Keratinocyte (primary cell): ENCODE results near the gene BORCS5. TPM values are rescaled to one million over a fixed set of nuclear protein-coding genes. Genes with fewer than 3 reads are reported as not detected.

Experiments
- DNase-seq: peaks from one replicate; pipeline ENCODE4 v3.0.0-alpha.2; 2011; ENCODE audit warnings: low read depth, missing footprints, low spot score
- FAIRE-seq: peaks from 2 replicates; lab custom pipeline; 2011; peaks lifted over from hg19 to GRCh38; lab: Jason Lieb, UNC
- H2AFZ ChIP-seq: 2 replicates; pipeline ENCODE4 v1.6.0; 2012; ENCODE audit warnings: low read length, control low read depth, inconsistent platforms; ENCODE audit not compliant: control insufficient read depth
- H3K27ac ChIP-seq: 2 replicates; pipeline ENCODE4 v1.5.1; 2011; ENCODE audit warnings: low read length; ENCODE audit not compliant: control insufficient read depth, insufficient read depth
- H3K27me3 ChIP-seq: 3 replicates; pipeline ENCODE4 v1.6.0; 2011; ENCODE audit warnings: low read length; ENCODE audit not compliant: control insufficient read depth, insufficient read depth; ENCODE audit errors: extremely low read depth
- H3K36me3 ChIP-seq, 2 experiments: 2 replicates in 1 of 2; 3 replicates in 1 of 2; pipeline ENCODE4 v1.5.1; 2011; ENCODE audit warnings: low read length in 2 of 2, mild to moderate bottlenecking in 1 of 2; ENCODE audit not compliant: control insufficient read depth in 2 of 2, insufficient read depth in 2 of 2; ENCODE audit errors: extremely low read depth in 1 of 2
- H3K4me1 ChIP-seq: 3 replicates; pipeline ENCODE4 v1.5.1; 2011; ENCODE audit warnings: low read length; ENCODE audit not compliant: control insufficient read depth, insufficient read depth; ENCODE audit errors: extremely low read depth
- H3K4me2 ChIP-seq: 3 replicates; pipeline ENCODE4 v1.6.0; 2011; ENCODE audit warnings: low read depth, low read length; ENCODE audit not compliant: control insufficient read depth, insufficient read depth; ENCODE audit errors: extremely low read depth
- H3K4me3 ChIP-seq, 3 experiments: fragments of 200-600 bp in 1 of 3; sonication (generic) in 1 of 3; 2 replicates in 2 of 3; 3 replicates in 1 of 3; pipeline ENCODE4 v1.5.1; 2011 to 2016; ENCODE audit warnings: low read length in 3 of 3, mild to moderate bottlenecking in 3 of 3, control low read depth in 2 of 3, inconsistent platforms in 1 of 3, low read depth in 1 of 3, mixed read lengths in 1 of 3, mixed run types in 1 of 3, moderate library complexity in 1 of 3; ENCODE audit not compliant: control insufficient read depth in 2 of 3, insufficient read depth in 2 of 3; ENCODE audit errors: extremely low read depth in 1 of 3
- H3K79me2 ChIP-seq: 2 replicates; pipeline ENCODE4 v1.6.0; 2012; ENCODE audit warnings: low read length; ENCODE audit not compliant: control insufficient read depth, insufficient read depth
- H3K9ac ChIP-seq: 3 replicates; pipeline ENCODE4 v1.6.0; 2011; ENCODE audit warnings: low read length; ENCODE audit not compliant: control insufficient read depth, insufficient read depth; ENCODE audit errors: extremely low read depth
- H3K9me1 ChIP-seq: 3 replicates; pipeline ENCODE4 v1.6.0; 2011; ENCODE audit warnings: low read length; ENCODE audit not compliant: control insufficient read depth, insufficient read depth; ENCODE audit errors: extremely low read depth
- H3K9me3 ChIP-seq: 2 replicates; pipeline ENCODE4 v1.5.1; 2012; ENCODE audit warnings: low read depth, low read length; ENCODE audit not compliant: control insufficient read depth
- H4K20me1 ChIP-seq: 3 replicates; pipeline ENCODE4 v1.6.0; 2011; ENCODE audit warnings: low read length; ENCODE audit not compliant: control insufficient read depth, insufficient read depth; ENCODE audit errors: extremely low read depth
- CTCF ChIP-seq, 3 experiments: IDR thresholded peaks in 1 of 3; conservative IDR thresholded peaks in 1 of 3; optimal IDR thresholded peaks in 1 of 3; 2 replicates in 2 of 3; 3 replicates in 1 of 3; pipeline versions ENCODE3 to v1.5.1; 2011; ENCODE audit warnings: low read length in 3 of 3, mild to moderate bottlenecking in 3 of 3, moderate library complexity in 2 of 3, control low read depth in 1 of 3, inconsistent platforms in 1 of 3; ENCODE audit not compliant: insufficient read depth in 2 of 3; ENCODE audit errors: extremely low read depth in 1 of 3
- EZH2 ChIP-seq: IDR thresholded peaks from one replicate; pipeline ENCODE4 v1.6.1; 2012; ENCODE audit warnings: inconsistent platforms, mild to moderate bottlenecking, low read length, moderate library complexity
- dilution Hi-C: fragments of 300-500 bp; cut with MboI; formaldehyde crosslinking; loops from one replicate; pipeline ENCODE4 v1.7.0; 2020; ENCODE audit warnings: low sequenced_read_pairs; ENCODE audit not compliant: extremely low pct_ligation_motif_present
- polyA plus RNA-seq, 5 experiments: library from polyadenylated mRNA; depleted of rRNA in 3 of 5; stranded (reverse) in 3 of 5; stranded (forward) in 1 of 5; unstranded in 1 of 5; fragments of >200 nt; gene quantifications; 1 replicate in 1 of 5; 2 replicates in 3 of 5; 3 replicates in 1 of 5; pipeline versions ENCODE4 v1.2.1 to v1.2.3, GENCODE V29; 2011 to 2012; ENCODE audit warnings: missing spikeins in 2 of 5, low read depth in 1 of 5, low replicate concordance in 1 of 5

BORCS5 gene
- polyA plus RNA-seq, 1 donor (not counting 4 experiments of a cell fraction or from before 2014, with no cell fraction given) = 5.4 TPM

GRCh38 chr12:12491606-12492005 lies 134.7 kb downstream of the BORCS5 start:
- no peak for DNase-seq
- Histone ChIP-seq H3K4me3 (no peak overlapping the region), H3K4me2 (no peak overlapping the region), H3K36me3 (peaks cover 1 to 3% of the 10 kb centered on the region in 2 experiments), H3K9ac (no peak overlapping the region), H3K9me3 (no peaks in the 10 kb centered on the region), H3K79me2 (no peaks in the 10 kb centered on the region), H3K9me1 (no peaks in the 10 kb centered on the region), H3K27ac (no peak overlapping the region), H3K27me3 (no peaks in the 10 kb centered on the region), H4K20me1 (no peaks in the 10 kb centered on the region), H3K4me1 (no peaks in the 10 kb centered on the region), H2AFZ (no peak overlapping the region)
- FAIRE-seq = no peak
- TF ChIP-seq CTCF (optimal IDR thresholded peaks at IDR 0.05 in 1 of 3, IDR thresholded peaks at IDR 0.05 in 1 of 3, conservative IDR thresholded peaks at IDR 0.05 in 1 of 3; ENCODE audit: extremely low read depth in 1 of 3, insufficient read depth in 2 of 3, low read length in 3 of 3) = no peak
- dilution Hi-C loops = no loop called here

- Histone ChIP-seq H2AFZ (no peak overlapping the region), H3K27ac (no peak overlapping the region), H3K9ac (no peak overlapping the region), H3K4me3 (no peak overlapping the region), H3K4me1 (no peaks in the 10 kb centered on the region), H3K4me2 (no peak overlapping the region), H3K79me2 (no peaks in the 10 kb centered on the region), H3K27me3 (no peaks in the 10 kb centered on the region), H3K9me1 (no peaks in the 10 kb centered on the region), H3K36me3 (peaks cover 1 to 3% of the 10 kb centered on the region in 2 experiments), H4K20me1 (no peaks in the 10 kb centered on the region), H3K9me3 (no peaks in the 10 kb centered on the region)
- TF ChIP-seq CTCF (optimal IDR thresholded peaks at IDR 0.05 in 1 of 3, IDR thresholded peaks at IDR 0.05 in 1 of 3, conservative IDR thresholded peaks at IDR 0.05 in 1 of 3; ENCODE audit: extremely low read depth in 1 of 3, insufficient read depth in 2 of 3, low read length in 3 of 3) (no peak), EZH2 (no peak)
- no peak for FAIRE-seq
- DNase-seq = no peak
- dilution Hi-C loops = no loop called here
Measured at GRCh38 chr12:12492547-12492946, 135.7 kb downstream of the BORCS5 start.
